ENCODE measurements around the gene SF3B1.

SF3B1 gene

DNA sequence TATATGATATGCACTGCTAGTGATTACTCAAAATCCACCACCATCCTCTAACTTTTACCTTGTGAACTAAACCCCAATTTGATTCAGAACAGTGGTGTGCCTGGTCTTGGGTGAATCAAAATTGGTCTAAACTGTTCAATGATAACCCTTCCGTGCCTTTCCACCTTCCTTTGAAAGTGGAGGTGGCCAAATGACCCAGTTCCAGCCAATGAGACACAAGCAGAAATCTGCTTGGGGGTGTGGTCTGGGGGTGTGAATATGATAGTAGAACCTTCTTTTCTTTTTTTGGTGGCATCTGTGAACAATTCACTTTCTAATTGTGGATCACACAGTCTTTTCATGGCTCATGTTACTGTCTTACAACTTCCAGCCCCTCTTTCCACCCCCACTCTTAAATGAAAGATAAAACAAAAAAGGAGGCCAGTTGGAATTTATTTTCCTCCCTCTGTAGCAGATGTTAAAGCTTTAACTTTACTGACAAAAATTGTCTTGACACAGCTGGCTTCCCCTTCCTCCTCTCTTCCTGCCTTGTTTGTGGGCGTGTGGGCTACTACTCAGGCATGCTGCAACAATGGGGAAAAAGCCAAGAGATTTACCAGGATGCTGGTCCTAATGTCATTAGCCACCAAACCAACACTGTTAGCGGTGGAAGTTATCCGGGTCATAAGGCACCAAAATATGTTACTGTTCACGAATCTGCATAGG is 65.4 kb downstream of the SF3B1 start:
- TF ChIP-seq GATA3 (IDR thresholded peaks at IDR 0.05; ENCODE audit: low read depth, low read length) (no peak), GATA2 (IDR thresholded peaks at IDR 0.05; ENCODE audit: low read depth, low read length) (no peak)

DNA sequence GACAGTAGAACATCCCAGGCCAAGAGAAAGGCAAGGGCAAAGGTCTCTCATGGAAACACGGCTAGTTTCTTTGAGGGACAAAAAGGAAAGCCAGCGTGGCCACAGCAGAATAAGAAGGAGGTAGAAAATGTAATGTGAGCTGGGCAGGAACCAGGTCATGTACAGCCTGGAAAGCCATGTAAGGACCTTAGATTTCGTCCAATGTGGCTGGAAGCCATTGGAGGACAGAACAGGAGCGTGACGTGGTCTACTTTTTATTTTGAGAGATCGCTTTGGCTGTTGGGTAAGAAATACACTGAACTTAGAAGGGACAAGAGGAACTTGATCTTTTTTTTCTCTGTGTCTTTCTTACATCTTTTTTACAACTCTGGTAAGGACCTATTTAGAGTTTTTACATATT is 66.4 kb downstream of the SF3B1 start:
- TF ChIP-seq GATA2 (IDR thresholded peaks at IDR 0.05; ENCODE audit: low read depth, low read length) (no peak), GATA3 (IDR thresholded peaks at IDR 0.05; ENCODE audit: low read depth, low read length) (no peak)

DNA sequence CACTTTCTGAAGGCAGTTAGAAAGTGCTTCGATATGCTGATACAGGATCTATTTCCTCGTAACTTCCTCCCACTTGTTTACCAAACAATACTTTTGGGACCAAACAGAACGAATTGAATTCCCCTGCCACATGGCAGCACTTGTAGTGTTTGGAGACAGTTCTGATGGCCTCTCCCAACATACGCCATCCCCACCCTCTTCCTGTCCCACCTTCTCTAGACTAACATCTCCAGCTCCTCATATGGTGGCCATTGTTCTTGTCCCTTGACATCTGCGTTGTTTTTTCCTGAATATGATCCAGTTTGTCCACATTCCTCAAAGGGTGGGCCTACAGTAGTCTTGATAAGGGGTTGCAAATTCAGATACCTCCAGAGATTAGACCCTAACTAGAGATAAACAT is 70.8 kb downstream of the SF3B1 start:
- no peak for TF ChIP-seq GATA2 (IDR thresholded peaks at IDR 0.05; ENCODE audit: low read depth, low read length)
- no peak for TF ChIP-seq GATA3 (IDR thresholded peaks at IDR 0.05; ENCODE audit: low read depth, low read length)

DNA sequence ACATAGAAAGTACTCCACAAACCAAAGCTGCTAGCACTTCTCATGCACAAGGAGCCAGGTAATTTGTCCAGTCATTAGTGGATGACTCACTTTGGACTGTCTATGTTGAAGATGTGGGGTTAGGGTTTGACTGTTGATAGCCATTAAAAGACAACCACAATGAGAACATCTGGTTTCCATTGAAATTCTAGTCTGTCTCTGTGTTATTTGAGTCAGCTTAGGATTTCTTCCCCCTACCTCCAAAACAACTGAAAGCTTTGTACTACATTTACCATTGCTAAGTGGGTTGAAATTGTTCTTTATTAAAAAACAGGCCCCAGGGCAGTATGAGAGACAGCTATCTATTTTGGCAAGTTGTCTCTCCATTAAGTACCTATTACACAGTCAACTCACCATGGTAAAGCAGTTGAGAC is 74.1 kb downstream of the SF3B1 start:
- TF ChIP-seq GATA3 (IDR thresholded peaks at IDR 0.05; ENCODE audit: low read depth, low read length): peak; percentile 61
- TF ChIP-seq GATA2 (IDR thresholded peaks at IDR 0.05; ENCODE audit: low read depth, low read length): peak; percentile 71; the same call in 1 of the 2 replicates

DNA sequence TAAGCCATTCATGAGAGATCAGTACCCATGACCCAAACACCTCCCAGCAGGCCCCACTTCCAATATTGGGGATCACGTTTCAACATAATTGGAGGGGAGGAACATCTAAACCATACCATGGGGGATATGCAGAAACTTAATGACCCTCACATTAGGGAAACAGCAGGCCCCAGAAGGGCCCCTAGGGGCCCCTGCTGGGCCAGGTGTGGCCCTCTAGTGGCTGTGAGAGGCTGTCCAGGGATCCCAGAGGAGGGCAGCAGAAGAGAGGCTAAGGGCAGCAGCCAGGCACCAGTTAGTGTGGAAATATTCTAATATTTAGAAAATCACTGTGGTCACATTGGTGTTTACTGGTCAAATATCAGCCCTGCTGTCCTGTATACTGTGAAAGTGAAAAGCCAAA is 75.0 kb downstream of the SF3B1 start:
- TF ChIP-seq GATA3 (IDR thresholded peaks at IDR 0.05; ENCODE audit: low read depth, low read length) (no peak), GATA2 (IDR thresholded peaks at IDR 0.05; ENCODE audit: low read depth, low read length) (no peak)

DNA sequence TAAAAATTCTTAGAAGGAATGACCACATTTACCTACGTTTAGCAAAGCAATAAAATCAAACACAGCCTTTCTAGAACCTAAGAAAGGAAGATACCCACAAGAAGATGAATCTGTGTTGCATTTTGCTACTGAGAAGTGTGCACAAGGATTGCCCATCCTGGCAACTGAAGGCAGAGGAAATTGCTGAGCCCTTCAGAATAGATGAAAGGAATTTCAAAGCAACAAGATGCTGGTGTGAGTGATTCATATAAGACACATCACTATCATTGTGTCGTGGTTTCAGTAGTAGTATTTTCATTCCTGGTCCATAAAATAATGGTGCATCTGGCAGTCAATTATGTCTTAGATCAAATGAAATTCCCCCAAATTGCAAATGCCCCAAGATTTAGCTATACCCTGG is 75.9 kb downstream of the SF3B1 start:
- TF ChIP-seq GATA3 (IDR thresholded peaks at IDR 0.05; ENCODE audit: low read depth, low read length) (no peak), GATA2 (IDR thresholded peaks at IDR 0.05; ENCODE audit: low read depth, low read length) (no peak)

DNA sequence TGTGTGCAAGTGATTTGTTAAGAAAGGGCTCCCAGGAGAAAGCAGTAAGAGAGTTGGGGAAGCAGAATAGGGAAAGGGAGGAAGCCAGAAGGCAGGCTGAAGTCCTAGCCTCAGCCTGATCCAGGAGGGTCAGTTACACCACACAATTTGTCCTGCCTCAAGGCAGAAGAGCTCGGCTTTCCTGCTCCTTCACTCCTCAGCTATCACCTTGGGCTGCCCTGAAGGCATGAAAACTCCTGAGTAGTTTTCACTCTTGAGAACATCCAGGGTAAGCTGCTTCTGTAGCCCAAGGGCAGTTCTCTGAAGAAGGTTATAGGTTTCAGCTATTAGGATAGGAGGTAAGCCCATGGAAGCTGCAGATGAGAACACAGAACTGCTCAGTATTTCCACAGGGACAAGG is 76.8 kb downstream of the SF3B1 start:
- TF ChIP-seq GATA2 (IDR thresholded peaks at IDR 0.05; ENCODE audit: low read depth, low read length) (no peak), GATA3 (IDR thresholded peaks at IDR 0.05; ENCODE audit: low read depth, low read length) (no peak)

DNA sequence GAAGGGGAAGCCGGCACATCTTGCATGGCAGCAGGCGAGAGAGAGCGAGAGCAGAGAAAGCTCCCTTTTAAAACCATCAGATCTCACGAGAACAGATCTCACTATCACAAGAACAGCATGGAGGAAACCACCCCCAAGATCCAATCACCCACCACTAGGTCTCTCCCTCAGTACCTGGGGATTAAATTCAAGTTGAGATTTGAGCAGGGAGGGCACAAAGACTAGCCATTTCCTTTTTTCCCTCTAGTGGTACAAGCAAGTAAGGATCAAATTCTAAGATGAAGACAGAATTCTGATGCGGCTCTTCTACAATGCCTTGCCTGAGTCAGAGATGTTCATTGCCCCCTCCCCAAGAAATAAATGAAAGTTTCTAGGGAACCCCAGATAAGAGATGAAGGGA is 78.7 kb downstream of the SF3B1 start:
- TF ChIP-seq GATA3 (IDR thresholded peaks at IDR 0.05; ENCODE audit: low read depth, low read length) (no peak), GATA2 (IDR thresholded peaks at IDR 0.05; ENCODE audit: low read depth, low read length) (no peak)

DNA sequence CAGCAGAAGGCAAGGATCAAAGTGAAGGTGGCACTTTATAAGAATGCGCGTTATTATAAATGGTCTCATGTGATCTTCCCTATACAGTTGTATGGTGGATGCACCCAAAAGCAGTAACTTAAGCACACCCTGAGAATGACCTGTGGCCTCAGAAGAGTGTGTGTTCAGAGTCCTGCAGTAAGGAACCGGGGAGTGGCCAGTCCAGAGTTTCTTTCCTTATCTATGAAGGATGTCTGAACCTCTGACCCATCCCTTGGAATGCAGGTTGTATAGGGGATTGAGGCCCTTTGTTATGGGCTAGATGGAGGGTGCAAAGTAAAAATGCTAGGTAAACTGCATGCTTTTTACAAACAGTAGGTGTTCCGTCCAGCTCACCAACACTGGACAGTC is 80.7 kb downstream of the SF3B1 start:
- TF ChIP-seq GATA2 (IDR thresholded peaks at IDR 0.05; ENCODE audit: low read depth, low read length): no peak
- no peak for TF ChIP-seq GATA3 (IDR thresholded peaks at IDR 0.05; ENCODE audit: low read depth, low read length)

DNA sequence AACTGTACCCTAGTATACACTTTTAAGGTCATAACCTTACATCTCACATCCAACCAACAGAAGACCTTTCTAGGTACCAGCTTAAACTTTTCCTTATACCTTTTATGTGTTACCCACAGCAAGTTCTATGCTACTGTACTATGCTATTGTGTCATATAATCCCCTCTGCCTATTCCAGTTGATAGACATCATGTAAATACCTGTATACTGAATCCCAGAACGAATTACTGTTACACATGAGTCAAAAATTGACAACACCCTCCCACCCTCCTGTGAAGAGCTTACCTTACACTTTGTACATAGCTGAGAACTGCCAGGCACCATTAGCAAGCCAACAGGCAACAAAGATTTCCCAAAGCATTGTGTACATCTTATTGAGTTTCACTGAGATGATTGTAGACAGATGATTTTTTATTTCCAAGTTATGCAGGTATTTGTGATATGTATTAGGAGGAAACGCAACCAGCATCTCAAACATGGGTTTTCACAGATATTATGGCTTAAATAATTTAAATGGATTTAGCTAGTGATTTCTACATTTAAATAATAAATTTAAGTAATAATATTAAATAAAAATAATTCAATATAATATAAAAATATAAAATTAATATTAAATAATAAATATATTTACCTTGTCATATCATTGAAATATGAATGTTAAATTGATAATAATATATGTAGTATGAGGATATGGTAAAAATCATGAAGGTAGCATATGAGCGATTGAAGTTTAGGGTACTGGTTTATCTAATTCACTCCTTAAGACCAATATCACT is 81.2 kb downstream of the SF3B1 start:
- TF ChIP-seq GATA2 (IDR thresholded peaks at IDR 0.05; ENCODE audit: low read depth, low read length) (no peak), GATA3 (IDR thresholded peaks at IDR 0.05; ENCODE audit: low read depth, low read length) (no peak)

DNA sequence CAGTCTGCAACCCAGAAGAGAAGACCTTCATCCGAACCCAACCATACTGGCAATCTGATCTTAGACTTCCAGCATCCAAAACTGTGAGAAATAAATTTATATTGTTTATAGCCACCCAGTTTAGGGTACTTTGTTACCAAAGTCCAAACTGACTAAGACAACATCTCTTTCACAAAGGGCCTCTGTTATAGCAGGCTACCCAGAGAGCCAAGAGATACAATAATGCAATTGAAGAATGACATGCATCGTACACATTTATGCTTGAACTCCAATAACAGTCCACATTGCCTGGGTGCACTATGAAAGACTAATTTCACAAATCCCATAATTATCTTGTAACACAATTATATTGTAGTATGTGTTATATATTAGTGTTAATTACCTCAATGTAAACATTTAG is 85.1 kb downstream of the SF3B1 start:
- no peak for TF ChIP-seq GATA3 (IDR thresholded peaks at IDR 0.05; ENCODE audit: low read depth, low read length)
- TF ChIP-seq GATA2 (IDR thresholded peaks at IDR 0.05; ENCODE audit: low read depth, low read length): no peak

DNA sequence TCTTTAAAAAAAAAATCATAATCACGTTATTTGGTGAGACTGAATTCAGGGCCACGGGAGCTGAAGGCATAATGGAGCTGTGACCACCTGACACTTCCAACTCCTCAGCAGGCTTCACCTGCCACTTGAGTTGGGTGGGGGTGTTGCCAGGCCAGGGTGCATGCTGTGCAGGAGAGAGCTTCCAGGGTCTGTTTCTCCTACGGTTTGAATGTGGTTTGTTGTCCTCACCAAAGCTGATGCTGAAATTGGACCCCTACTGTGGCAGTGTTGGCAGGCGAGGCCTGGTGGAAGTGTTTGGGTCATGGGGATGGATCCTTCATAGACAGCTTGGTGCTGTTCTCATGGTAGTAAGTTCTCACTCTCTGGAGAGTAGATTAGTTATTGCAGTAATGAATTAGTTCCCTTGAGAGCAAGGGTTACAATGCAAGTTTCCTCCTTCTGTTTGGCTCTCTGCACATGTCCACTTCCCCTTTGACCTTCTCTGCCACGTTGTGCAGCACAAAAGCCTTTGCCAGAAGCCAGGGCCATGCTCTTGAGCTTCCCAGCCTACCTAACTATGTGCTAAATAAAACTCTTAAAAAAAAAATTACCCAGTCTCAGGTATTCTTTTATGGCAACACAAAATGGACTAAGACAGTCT is 86.0 kb downstream of the SF3B1 start:
- no peak for TF ChIP-seq GATA2 (IDR thresholded peaks at IDR 0.05; ENCODE audit: low read depth, low read length)
- TF ChIP-seq GATA3 (IDR thresholded peaks at IDR 0.05; ENCODE audit: low read depth, low read length): no peak

DNA sequence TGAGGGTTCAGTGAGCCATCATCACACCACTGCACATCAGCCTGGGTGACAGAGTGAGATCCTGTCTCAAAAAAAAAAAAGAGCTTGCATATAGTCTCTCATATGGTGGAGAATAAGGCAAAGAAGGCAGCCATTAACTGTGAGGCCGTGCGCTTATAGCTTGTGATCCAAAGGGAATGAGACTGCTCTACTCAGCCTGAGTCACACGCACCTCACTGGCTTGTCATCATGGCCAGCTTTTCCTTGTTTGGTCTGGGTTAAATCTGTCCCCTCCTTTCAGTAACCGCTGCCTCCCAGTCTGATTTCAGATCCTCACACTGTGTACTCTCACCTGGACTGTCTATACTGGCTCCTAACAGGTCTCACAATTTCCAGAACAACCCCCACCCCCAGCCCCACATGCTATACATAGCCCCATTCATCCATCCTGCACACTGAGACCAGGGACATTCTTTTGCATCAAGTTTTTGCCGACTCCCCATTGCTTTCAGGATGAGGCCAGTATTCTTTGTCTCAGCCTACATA is 88.9 kb downstream of the SF3B1 start:
- TF ChIP-seq GATA2 (IDR thresholded peaks at IDR 0.05; ENCODE audit: low read depth, low read length) (no peak), GATA3 (IDR thresholded peaks at IDR 0.05; ENCODE audit: low read depth, low read length) (no peak)

DNA sequence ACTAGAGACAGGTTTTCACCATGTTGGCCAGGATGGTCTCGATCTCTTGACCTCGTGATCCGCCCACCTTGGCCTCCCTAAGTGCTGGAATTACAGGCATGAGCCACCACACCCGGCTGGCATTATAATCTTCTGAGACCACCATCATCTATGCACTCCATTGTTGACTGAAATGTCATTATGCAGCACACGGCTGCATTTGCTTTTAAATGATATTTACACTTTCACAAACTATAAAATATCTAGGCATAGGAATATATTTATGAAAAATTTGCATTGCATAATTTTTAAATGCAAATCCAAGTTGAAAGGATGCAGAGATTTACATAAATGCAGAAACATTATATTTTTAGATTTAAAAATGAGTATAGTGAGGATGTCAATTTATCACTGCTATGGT is 94.2 kb downstream of the SF3B1 start:
- TF ChIP-seq GATA2 (IDR thresholded peaks at IDR 0.05; ENCODE audit: low read depth, low read length): no peak
- no peak for TF ChIP-seq GATA3 (IDR thresholded peaks at IDR 0.05; ENCODE audit: low read depth, low read length)
